GM18909 (cell line): Measurements from ENCODE around the gene FOXL2.
"Not testable (repeated sequence)": the region's sequence is repeated elsewhere in the genome, so short reads cannot be mapped to it uniquely, and the experiment has no call there.

Experiments
- ATAC-seq: cut with Tn5 transposase; IDR thresholded peaks from one replicate; pipeline ENCODE4 v1.9.1; 2021; ENCODE audit warnings: mild to moderate bottlenecking; ENCODE audit not compliant: unreplicated experiment, poor library complexity

FOXL2 gene

DNA sequence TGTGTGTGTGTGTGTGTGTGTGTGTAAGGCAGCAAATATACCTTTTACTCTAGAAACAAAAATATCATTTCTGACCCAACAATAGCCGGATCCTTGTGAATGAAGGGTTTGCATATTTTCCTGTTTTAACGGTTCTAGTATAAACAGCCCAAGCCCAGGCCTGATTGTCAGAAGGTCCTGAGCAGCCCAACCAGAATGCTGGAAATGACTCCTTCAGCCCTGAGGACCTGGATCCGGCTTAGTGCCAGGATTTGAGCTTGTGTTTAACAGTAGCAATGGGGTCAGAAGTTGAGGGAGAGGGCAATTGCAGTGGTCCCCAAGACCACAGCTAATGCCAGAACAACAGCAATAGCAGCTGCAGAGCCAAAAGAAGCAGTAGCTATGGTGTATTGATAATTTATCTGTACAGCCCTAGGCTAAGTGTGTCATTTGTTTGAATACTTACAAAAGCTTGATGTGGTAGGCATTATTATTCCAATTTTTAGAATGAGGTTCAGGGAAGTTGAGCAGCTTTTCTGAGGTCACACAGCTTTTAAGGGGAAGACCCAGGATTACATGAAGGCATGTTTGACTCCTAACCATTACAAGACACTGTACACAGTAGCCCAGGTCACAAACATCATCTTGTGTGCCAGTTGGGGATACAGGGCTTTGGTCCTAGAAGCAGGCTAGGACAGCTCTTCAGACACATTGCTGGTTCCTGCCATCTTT is 12.8 kb downstream of the FOXL2 start:
- ATAC-seq, result no peak

DNA sequence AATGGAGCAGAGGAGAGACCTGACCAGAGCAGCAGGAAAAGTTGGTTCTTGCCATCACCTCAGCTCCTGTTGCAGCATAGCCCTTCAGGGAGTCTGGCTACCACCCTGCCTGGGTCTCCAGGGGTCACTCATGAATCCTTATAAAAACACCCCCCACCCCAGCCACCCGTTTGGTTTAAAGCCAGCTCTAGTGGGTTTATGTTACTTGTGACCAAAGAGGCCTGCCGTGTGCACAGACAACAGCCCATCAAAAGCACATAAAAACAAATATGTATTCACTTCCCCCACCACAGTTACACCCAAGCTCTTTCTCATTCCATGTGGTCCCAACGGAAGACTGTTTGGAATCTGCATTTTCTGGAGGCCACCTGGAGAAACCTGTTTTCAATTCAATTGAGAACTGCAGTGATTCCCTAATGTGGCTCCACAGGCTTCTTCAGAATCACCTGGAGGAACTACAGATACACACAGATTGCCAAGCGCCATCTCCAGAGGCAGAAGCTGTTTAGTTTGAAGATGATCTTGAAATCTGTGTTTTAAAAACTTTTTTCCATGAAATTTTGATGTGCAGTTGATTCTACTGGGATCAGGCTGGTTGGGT is 13.8 kb downstream of the FOXL2 start:
- no peak for ATAC-seq

DNA sequence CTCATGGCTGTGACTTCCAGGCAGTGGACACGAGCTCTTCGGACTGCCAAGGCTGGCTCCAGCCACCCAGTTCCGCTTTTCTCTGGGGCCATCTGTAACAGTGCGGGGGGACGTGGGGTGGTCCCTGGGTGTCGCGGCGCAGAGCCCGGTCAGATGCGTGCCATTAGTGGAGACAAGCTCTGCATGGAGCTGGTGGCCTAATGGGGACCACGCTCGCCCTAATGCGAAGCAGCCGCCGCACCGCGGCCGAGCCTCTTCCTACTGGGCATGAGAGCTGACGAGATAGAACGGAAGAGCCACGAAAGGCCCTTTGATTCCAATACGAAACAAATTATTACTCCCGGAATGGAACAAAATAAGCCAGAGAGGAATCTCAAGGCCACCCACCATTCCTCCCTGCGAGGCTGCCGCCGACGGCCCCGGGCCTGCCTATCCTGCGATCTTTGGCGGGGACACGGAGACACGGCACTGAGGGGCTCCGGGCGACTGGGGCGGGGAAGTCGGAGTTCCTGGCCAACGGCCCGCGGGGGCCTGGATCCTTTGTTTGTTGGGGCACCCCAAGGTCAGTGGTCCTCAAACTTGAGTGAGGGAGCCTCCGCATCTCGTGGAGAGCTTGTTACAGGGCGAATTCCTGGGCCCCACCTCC is 18.1 kb downstream of the FOXL2 start:
- ATAC-seq, result no peak

DNA sequence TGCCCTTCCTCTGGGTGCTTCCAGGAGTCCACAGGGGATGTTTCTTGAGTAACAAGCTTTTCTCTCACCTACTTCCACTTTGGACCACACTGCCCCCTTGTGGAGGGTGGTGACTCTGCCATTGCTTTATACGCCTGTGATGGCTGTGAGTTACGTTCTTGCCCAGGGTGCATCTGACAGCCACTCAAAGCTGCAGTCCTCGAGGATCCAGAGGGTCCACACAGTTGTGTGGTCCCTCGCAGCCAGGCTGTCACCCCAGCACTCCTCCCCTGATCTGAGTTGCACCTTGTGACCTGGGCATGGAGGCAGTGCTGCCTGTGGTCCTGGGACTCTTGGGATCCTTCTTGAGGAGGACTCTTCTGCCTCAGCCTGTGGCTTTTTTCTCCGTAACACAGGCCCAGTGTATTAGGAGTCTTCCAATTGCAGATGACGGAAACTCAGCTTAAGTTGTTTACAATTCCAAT is 23.4 kb downstream of the FOXL2 start:
- ATAC-seq, result peak; percentile 81

DNA sequence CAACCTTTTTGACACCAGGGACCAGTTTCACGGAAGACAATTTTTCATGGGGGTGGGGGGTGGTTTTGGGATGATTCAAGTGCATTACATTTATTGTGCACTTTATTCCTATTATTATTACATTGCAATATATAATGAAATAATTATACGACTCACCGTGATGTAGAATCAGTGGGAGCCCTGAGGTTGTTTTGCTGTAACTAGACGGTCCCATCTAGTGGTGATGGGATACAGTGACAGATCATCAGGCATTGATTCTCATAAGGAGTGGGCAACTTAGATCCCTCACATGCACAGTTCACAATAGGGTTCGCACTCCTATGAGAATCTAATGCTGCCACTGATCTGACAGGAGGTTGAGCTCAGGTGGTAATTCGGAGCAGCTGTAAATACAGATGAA is 24.5 kb downstream of the FOXL2 start:
- not testable (repeated sequence) for ATAC-seq

DNA sequence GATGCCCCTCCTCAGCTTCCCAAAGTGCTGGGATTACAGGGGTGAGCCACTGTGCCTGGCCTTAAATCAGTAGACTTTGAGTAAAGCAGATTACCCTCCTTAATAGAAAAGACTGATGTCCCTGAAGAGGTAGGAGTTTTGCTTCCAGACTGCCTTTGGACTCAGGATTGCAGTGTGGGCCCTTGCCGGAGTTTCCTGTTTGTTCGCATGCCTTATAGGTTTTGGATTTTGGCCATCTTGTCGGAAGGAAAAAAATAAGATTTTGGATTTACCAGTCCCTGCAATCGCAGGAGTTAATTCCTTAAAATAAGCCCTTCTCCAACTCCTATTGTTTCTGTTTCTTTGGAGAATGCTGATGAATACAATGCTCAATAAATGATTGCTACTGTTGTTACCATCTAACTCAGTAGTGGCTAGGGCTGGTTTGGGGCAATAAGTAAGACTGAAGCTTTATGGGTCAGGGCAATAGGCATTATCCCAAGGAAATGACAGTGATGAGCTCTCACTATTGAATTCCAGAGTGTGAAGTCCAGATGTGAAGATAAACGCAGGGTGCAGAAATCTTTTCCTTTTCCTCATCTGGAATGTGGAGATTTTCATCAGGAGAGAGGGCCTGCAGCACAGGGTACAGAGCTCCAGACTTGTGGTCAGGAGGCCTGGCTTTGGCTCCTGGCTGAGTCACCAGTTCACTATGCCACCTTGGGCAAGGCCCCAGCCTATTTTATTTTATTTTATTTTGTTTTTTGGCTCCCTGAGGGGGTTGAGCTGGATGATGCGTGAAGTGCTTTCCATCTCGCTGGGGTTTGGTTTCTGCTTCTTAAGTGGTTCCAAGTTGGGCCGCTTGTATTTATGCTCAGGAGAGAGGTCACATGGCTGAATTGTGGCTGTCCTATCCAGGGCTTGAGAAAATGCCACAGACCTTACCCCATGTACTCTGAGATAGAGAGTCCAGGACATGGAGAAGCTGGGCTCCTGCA is 25.3 kb downstream of the FOXL2 start:
- ATAC-seq, result no peak

DNA sequence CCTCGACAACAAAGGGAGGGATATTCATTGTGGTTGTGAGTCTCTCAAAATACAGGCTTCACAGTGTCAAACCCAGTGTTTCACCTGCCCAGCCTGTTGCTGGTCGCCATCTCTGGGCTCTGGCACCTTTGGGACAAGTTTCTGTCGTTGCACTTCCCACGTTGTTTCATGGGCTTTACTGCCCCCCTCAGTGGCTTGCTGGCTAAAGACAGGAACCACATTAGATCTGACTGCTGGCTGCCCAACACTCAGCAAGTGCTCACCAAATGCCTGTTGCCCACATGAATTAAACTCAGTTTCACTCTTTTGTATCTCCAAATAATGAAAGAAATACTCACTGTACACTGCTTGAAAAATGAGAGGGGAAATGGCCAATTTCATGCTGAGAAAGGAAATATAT is 27.6 kb downstream of the FOXL2 start:
- ATAC-seq, result no peak

DNA sequence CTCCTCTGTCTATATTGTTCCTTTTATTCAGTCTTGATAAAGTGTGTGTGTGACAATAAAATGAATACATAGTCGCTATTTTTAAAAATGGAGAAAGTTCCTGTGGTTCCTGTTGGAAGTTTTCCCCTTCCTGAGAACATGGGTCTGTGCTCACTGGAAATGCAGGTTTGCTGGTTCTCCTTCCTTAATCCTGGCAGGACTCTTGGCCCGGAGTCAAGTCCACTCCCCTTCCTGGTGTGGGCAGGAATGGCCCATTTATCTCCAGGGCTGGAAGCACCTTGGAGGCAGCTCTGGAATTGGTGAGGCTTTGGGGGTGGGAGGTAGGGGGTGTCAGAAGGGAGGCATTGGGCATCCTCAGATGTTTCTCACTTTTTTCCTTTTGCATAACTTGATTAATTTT is 30.1 kb downstream of the FOXL2 start:
- no peak for ATAC-seq

DNA sequence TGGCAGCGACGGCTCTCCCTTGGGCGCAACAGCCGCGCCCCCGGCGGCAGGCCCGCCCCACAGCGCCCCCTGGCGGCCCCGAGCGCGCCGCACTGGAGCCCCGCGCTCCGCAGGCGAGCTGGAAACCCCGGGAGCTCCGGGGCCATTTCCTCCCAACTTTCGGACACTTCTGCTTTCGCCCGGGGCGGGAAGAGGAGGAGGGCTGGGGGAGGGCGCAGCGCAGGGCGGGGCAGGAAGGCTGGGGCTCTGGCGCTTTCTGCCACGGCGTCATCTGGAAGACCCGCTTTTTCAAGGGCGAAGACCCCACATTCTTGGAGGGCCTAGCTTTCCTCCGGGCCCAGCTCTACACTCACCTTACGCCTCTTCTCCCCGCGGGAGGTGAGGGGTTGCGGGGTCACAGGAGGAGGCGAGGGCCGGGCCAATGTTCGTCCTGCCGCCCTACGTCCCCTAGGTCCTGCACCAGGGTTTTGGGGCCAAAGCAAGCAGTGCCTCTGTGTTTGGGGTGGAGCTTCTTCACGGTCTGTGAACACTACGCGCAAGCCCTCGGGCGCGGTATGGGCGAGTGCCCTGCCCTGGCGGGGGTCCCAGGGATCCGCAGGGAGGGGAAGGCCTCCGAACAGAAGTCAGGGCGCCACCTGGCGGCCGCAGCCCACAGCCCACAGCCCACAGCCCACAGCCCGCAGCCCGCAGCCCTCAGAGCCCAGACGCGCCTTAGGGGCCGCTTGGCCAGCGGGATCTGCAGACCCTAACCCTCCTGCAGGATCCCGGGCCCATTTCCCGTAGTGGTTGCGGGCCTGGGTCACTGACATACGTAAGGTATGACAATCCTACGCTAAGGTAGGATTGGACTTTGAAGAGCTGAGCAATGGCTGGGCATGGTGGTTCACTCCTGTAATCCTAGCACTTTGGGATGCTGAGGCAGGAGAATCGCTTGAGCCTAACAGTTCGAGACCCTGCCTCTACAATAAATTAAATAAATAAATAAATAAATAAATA is 31.1 kb downstream of the FOXL2 start:
- ATAC-seq, result peak; percentile 80

DNA sequence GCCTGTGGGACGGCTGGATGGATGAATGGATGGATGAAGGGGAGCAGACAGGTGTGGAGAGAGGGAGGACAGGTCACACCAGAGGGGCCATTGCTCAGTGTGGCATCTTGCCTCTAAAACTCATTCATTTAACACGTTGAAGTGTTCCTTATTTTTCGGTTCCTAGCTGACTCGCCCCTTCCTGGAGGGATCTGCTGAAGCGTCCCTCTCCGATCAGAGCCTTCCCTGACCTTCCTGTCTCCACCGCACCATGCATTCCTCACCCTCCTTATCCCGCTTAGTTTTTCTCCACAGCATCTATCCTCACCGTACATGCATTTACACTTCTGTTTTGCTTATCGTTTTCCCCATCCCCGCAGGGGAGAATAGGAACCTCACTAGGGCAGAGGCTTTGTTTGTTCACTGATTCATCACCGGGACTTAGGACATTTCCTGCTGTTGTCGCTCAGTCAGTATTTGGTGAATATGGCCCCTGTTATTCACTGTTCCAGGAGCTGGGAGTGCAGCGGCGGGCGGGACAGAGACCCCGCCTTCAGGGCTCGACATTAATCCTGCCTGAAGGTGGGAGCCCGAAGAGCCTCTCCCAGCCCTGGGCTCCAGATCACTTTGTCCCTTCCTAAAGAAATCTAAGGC is 32.0 kb downstream of the FOXL2 start:
- ATAC-seq, result peak; percentile 20

DNA sequence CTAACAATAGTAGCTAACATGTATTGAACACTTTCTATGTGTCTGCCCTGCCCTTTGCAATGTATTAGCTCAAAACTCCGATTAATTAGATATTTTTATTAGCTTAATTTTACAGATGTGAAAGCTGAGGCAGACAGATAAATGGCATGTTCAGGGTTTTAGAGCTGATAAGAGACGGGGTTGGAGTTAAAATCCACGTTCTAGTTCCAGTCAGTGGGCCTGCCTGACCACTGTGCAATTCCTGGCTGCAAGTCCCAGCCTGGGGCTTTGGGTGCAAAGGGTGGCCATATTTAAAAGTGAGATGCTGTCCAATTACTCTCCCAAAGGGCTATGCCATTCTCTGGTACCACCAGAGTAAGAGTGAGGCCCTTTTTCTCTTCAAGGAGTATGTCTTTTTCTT is 33.2 kb downstream of the FOXL2 start:
- no peak for ATAC-seq

DNA sequence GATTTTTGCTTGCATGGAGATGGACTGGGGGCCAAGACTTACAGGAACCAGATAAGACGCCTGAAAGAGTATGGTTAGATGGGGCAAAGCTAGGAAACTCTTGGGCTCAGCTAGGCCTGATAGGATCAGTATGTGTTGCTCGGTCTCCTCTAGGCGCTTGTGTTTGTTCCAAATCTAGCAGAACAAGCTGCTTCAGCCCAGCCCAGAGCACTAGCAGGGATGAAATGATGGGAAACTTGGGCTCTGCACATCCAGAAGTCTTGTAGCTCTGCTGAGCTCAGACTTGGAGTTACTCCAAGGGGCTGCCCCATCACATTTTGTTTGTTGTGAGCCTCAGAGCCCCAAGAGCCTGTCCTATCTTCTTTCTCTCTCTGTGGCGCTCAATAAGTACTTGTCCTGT is 34.7 kb downstream of the FOXL2 start:
- ATAC-seq, result no peak

DNA sequence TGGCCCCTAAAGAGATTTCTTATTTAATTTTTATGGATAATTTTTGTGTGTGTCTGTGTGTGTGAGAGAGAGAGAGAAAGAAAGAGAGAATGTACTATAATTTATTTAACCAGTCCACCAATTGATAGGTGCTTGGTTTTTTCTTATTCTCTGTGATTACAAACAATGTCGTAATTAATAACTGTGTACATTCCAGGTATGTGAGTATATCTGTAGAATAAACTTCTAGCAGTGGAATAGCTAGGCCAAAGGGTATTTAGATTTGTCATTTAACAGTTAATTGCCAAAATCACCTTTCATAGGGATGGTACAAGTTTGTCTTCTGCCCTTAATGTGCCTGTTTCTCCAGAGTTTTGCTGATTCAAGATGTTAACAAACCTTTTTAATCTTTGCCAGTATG is 35.3 kb downstream of the FOXL2 start:
- ATAC-seq, result no peak

DNA sequence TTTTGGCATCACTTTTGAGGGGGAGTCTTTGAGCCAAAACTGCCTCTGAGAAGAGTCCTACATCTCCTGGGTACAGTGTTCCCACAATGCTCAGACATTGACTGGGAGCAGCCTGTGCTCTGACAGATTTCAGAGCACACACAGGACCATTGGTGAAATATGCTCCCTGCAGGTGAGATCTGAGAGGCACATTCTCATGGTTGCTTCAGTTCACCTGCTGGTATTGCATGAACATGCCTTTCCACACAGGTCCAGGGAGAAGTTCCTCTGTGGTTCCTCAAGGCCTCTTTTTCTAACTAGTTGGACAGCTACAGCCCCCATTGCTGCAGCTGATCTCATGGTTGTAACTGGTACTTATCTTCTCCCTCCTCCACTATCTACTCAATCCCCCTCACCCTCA is 37.0 kb downstream of the FOXL2 start:
- ATAC-seq, result no peak

DNA sequence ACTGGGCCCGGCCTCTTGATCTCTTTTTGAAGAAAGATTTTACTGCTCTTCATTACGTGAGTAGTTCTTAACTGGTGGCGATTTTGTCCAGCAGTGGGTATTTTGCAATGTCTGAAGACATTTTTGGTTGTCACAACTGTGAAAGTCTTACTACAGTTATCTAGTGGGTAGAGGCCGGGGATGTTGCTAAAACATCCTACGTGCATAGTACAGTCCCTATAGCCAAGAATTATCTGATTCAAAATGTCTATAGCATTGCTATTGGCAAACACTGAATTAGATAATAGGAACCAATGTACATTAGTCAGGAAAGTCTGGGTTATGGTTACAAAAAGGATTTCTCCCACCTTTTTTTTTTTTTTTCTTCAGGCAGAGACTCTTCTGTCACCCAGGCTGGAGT is 38.1 kb downstream of the FOXL2 start:
- no peak for ATAC-seq

DNA sequence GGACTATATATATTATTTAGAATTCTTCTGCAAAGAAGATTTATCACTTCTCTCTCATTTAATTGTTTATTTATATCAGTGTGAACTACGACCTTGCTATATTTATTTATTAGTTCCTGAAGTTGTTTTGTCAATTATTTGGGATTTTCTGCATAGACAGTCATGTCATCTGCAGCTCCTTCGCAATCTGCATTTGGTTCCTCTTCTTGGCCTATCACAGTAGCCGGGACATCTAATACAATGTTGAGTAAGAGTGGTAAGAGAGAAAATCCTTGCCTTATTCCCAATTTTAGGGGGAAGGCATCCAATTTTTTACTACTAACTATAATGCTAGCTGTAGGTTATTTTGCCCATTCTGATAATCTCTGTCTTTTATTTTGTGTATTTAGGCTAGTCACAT is 39.4 kb downstream of the FOXL2 start:
- no peak for ATAC-seq

DNA sequence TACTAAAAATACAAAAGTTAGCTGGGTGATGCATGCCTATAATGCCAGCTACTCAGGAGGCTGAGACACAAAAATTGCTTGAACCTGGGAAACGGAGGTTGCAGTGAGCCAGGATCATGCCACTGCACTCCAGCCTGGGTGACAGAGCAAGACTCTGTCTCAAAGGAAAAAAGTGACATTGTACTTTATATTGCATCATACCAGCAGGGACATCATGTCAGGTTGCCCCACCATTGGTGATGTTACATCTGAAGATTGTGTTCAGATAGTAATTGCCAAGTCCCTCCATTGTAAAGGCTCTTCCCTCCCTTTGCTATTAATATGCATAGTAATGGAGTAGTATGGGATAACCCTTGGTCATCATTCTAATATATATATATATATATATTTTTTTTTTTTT is 44.8 kb downstream of the FOXL2 start:
- ATAC-seq, result no peak

DNA sequence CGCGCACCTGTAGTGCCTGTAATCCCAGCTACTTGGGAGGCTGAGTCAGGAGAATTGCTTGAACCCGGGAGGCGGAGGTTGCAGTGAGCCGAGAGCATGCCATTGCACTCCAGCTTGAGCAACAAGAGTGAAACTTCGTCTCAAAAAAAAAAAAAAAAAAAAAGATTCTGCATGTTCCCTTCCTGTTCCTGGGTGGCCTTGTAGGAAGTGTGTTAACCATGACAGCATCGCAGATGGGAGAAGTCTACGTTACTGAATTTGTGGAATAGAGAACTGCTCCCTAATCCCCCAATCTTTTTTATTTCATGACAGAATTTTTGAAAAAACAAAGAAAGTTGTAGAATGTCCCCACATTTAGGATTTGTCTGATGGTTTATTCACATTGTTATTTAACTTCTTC is 45.4 kb downstream of the FOXL2 start:
- no peak for ATAC-seq
